AG08396 (cell line): ENCODE data around the gene GRIP1.

ENCODE experiments used
- DNase-seq: peaks from one replicate; pipeline ENCODE4 v3.0.0; 2012; ENCODE audit warnings: low spot score, mixed read lengths

GRIP1 gene

DNA sequence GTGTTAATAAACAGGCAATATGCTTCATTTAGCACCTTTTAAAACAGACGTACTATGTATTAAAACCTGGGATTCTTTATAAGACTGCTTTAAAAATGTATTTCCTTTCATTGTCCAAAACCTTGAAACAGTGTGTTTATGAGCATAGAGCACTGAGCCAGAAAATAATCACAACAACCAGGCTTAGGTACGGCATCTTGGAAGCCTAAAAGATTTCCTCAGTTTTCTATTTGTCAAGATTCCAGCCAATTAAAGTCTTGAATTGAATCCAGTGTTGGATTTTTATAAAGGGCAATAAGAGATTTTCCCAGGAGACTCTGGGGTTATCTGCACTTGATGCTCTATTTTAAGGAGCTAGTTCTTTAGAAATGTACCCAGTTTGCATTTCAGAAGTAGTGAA lies 80.3 kb downstream of the GRIP1 start:
- no peak for DNase-seq

DNA sequence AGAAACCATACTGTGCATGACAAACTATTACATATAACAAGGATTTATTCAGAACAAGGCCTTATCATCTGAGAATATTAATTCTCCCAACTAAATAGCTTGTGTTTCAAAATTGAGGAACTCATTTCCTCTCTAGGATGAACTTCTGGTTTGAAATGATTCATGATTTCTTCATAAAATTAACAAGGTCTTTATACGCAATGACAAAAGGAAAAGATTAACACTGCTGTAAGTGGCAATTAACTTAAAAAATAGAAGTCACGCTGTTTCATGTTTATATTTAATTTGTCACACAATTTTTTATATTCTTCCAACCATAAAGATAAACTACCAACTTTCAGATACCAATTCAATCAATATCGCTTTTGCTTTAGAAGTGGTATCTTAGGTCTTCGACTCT lies 80.8 kb downstream of the GRIP1 start:
- DNase-seq, result no peak

DNA sequence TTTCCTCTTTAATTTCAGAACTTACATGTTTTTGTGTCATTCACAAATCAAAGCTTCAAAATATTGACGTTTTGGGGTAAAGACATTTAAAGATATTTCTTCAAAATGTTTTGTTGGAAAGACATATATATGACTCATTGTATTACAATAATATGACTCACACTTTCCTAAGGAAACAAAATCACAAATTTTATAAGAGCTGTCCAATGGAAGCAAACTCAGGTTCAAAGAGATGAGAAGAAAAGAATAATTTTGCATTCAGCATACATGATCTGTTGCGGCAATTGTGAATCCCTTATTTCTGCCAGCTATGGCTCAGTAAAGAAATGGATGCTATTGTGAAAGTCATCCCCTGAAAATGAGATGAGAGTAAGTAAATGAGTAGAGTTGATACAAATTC lies 82.7 kb downstream of the GRIP1 start:
- no peak for DNase-seq

DNA sequence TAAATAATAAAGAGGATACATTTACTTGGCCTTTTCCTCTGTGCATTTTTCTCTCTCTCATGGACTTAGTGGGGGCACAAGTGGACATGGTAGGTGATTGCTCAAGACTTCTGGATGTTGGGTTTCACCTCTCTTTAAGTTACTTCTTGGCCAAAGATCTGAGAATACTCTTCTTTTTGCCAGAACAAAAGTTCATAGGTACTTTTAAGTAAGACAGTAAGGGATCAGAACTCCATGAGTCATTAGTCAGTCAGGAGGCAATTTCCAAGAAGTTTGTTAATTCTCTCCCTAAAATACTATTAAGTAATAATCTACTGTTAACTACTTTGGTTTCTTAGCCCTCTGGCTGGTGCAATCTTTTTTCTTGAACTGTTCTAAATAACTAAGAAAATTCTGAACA lies 84.2 kb downstream of the GRIP1 start:
- no peak for DNase-seq

DNA sequence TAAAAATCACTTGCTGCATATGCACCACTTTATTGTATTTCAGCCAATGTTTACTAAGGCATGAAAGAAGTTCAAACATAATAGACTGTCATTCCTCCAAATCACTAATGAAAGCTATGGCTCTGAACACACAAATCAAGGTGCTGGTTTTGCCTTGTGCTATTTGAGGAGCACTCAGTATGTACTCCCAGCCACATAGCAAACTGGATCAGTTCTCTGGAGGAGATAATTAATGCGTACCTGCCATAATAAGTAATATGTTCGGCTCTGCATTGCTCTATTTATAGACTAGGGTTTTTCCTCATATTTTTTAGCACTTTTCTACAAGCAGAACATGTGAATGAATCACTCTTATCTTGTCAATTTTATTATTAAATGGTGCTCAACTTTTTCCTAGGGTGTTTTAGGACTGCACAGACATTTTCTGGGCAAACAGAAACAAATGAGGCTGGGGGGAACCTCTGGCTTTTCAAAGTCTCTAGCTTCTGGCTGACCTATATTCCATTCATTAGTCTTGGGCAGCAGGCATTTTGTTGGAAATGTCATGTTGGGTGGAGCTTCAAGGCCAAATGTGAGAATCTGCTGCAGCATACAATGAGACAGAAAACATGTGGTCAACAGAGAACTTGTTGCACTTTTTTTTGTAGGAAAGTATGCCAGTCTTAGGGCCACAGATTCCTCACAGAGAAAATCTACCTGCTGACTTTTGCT lies 88.4 kb downstream of the GRIP1 start:
- DNase-seq, result no peak

DNA sequence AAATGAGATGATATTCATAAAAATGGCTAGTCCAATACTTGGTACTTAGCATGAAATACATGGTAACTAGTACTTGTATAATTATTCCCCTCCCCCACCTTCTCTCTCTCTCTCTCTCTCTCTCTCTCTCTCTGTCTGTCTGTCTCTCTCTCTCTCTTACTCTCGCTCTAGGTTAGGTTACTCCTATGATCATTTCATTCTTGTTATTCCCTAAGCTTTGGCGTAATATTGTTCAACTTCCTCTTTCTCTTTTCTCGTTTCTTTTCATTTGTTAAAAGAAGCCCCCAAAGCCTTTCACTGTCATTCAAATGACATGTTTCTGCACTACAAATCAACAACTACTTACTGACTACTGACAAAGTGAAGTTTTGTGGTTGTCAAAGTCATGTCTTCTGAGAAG lies 89.8 kb downstream of the GRIP1 start:
- no peak for DNase-seq

DNA sequence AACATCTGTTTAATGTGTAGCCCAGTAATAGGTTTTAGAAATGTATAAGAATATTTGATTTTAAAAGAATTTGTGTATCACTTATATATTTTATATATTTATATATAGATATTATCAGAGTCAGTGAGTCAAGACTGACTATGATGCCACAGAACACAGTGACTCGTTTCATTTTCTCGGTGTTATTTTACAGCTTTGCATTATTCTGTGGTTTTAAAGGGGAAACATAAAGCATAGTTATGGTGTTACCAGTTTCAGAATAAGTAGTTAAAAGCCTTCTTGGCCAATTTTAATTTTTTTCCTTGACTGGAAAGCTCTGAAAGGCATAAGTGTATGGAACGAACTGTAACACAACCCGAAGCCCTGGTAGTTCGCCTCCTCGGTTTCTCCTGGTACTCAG lies 91.0 kb downstream of the GRIP1 start:
- DNase-seq, result no peak

DNA sequence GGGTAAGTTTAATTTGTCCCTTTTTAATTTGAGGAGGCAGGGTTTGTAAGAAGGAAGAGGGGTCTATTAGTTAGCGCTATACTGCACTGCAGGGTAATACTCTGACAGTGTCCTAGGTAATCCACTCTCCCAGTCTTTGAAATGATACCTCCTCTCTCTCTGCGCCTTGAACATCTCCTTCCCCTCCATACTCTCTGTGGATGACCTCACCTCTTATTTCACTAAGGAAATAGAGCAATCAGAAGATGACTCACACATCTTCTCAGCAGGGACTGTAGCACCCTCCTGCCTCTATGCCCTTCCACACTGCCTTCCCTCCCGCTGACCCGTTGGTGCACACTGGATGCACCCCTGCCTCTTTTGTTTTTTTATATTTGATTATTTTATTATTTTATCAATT lies 94.2 kb downstream of the GRIP1 start:
- no peak for DNase-seq

DNA sequence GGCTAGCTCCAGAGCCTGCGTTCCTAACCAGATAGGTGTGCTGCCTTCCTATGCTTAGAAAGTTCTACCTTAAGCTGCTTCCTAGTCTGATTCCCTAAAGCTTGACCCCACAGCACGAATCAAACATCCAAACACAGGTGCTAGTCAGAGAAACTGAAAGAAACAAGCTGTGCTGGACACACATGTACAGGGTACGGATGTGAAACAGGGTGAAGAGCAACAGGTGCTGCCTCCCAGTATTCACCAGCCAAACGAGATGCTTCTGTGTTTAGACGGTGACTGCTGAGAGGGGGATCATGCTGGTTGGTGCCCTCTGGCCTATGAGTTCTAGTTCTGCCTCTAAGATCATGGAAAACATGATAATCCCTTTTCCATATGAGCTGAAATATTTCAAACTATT lies 105.3 kb downstream of the GRIP1 start:
- DNase-seq, result no peak

DNA sequence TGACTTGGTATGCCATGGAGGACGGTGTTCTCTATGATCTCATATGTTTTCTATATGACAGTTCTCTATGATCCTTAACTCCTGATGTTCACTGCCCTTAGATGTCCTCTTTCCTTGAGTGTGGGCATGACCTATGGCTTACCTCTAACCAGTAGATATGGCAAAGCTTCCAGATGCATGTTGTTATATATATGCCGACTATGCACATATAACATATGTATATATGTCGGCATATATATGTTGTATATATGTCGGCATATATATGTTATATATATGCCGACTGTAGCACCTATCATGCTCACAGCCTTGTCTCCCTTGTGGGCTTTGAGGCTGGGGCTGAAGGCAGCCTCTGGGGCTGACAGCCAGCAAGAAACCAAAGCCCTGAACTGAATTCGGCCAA lies 106.0 kb downstream of the GRIP1 start:
- DNase-seq, result no peak

DNA sequence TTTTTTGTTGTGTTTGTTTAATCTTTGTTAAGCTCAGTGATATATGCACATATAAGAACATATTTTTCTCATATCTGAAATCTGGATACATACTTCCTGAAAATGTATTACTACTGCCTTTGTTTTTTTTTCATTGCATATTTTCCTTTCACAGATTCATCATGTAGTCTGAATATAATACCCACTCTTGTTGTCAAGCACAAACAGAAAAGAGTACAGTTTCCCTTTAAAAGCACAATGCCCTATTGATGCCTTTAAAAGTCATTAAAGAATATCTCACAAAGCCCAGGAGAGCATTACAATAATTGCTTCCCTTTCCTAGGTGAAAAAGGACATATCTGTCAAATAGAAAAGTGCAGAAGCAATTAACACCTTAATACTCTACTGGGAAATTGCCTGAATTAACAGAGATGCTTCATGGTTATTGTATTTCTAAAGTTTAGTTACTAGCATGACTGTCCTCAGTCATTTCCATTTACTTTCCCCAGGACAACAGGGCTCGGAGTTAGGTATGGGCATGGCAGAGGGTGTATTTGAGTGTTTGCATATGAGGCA lies 107.4 kb downstream of the GRIP1 start:
- no peak for DNase-seq

DNA sequence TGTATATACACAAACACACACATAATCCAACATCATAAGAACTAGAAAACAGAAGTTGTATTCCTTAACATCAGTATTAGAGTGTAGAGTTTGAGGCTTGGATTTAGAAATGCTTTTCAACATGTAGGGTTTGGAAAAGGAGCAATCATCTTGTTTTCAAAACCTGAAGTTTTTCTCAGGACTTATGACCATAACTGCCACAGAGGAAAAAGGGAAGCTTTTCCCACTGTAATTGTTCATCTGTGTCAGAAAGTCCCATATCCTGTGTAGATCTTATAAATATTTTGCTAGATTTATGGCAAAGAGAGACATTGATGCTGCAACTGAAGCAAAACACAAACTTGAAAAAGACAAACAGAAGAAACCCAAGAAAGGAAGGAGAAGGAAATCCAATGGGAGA lies 115.7 kb downstream of the GRIP1 start:
- DNase-seq, result no peak

DNA sequence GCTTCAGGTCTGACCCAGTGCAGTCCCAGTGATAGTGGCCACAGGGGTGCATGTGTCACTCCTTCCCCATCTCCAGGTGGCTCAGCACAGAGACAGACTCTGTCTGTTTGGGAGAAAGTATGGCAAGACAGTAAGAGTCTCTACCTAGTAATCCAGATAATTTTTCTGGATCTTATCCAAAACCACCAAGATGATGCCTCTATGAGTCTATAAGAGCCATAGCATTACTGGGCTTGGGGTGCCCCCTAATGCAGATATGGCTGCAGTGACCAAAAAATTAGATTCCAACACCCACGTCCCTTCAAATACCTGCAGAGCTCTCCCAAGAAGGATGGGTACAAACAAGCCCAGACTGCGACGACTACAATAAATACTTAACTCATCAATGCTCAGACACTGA lies 123.8 kb downstream of the GRIP1 start:
- no peak for DNase-seq

DNA sequence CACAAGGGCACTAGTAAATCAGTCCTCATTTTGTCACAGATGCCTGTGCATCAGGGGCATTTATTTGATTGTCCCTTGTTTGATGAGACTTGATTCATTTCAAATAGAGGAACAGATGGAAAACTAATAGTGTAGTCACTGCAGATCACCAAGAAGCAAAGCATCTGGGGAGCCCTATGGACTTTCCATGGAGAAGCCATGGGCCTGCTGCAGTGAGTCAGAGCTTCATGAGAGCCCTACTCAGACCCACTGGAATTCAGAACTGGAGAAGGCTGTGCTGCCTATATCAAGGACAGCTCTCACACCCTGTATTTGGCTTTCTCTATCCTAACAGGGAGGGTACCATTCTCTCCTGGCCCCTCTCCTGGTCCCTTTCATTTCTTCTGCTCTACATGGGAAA lies 126.2 kb downstream of the GRIP1 start:
- no peak for DNase-seq

DNA sequence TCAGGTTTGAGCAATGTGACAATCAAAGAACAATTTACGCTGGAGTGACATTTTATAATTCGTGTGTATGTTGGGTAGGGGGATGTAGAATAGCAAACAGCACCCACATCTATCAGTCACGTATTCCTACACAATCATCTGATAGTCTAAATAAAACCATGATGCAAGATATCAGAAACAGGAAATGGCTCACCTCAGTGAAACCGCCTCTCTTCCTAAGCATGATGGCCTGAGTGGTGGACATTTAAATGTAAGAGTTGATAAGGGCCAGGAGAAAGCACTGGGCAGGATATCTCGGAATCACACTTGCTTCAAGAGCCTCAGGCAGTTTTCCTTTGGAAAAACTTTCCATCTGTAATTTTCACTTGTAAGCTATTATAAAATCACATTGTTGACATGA lies 128.2 kb downstream of the GRIP1 start:
- DNase-seq, result no peak

DNA sequence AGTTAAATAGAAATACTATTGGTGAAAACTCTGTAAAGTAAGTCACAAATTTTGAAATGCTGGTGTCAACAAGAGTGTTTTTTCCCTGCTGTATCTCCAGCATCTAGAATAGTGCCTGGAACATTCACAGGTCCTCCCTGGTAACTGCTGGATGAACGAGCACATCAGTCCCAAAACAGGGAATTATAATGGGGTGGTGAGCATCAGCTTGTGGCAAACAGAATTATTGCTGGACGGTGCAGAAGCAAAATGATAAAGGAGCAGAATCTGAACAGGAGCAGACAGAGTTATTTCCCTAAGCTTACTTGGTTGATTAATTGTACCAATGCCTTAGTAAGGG lies 129.9 kb downstream of the GRIP1 start:
- no peak for DNase-seq

DNA sequence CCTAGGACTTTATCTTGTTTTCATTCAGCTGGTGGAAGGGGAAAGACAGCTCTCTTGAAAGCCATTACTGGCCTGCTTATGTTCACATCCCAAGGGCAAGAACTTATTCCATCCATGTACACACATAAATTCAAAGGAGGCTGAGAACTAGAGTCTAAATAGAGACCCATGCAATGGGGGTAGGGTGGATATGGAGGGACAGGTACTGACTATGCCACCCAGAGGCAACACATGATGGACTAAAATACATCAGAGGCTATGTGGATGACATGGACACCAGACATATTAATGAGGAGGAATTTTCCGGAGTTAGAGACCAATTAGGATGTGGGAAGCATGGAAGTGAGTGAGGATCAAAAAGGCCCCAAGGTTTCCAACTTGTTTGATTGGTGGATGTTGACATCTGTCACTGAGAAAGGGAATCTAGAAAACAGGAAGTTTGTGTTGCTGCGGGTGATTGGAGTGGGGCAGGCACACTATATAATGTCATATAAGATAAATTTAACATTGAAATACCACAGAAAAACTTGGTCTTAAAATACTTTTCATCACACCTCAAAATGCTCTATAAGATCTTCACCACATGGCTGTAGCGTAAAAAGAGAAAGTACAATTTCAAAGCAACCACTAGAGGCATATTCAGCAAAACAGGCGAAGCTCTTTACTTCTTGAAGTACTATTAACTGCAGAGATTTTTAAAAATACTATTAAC lies 130.4 kb downstream of the GRIP1 start:
- DNase-seq, result no peak

DNA sequence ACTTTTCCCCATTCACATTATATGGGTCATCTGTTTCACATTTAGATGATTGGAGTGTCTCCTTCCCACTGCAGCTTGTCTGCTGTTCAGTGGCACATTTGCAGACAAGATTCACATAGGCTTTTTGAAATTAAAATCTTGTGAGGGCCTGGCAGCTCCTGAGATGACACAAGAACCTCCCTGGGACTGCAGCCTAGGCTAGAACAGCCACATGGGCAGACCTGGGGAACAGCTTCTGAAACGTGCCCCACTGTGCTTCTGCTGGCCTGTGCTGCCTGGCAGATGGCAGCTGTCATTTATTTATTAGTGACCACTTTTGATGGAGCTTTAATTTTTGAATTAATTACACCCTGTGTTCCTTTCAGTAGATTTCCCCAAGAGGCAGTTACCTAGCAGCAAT lies 137.4 kb downstream of the GRIP1 start:
- DNase-seq, result no peak

DNA sequence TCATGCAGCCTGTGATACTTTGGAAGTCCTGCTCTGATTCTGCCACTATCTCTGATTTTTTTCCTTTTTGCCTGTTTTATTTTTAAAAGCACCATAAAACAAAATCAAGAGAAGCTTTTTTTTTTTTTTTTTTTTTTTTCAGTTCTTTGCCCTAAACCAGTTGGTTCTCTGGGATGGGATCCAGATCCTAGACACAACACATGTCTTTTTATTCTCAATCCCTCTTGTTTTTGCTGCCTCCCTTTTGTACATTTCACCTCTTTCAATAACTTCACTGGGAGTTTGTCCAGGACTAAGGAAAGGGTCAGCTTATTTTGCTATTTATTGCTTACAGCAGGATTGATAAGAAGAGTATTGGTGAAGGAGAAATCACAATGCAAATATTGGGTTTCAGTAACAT lies 139.4 kb downstream of the GRIP1 start:
- DNase-seq, result no peak

DNA sequence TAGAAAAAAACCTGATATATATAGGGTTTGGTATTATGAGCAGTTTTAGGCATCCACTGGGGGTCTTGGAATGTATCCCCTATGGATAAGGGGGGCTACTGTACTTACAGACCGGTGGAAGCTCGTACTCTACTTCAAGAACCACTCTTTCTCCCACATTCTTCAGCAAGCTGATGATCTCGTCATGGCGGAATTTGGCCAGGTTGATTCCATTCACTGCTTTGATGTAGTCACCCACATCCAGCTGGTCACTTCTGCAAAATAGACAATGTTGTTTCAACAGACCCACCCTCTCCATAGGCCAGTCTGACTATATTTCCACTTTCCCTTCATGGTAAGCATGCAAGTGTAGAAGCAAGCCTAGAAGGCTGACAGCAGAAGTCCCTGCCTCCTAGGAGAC lies 139.9 kb downstream of the GRIP1 start:
- DNase-seq, result no peak

DNA sequence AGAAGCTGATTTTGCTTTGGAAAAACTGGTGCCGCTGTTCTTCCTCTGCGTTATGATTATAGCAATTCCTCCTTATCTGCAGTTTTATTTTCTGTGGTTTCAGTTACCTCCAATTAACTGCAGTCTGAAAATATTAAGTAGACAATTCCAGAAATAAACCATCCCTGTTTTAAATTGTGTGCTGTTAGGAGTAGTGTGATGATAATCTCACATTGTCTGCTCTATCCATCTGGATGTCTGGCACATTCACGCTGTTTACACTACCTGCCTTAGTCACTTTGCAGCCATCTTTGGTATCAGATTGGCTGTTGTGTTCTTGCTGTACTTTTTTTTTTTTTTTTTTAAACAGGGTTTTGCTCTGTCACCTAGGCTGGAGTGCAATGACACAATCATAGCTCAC lies 141.0 kb downstream of the GRIP1 start:
- no peak for DNase-seq

DNA sequence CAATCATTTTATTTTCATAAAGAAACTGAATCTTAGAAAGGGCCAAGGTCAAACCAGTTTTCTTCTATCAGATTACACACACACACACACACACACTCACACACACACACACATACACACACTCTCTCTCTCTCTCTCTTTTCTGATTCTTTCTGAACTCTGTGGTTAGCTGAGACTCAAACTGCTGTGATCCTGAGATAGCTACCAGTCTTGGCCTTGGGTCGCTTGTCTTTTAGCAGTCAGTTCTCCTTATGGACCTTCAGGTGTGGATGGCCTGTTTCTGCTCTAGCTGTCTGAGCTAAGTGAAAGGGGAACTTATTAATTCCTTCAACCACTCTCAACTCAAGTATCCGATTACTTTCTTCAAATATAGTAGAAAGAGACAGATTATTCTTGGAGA lies 145.1 kb downstream of the GRIP1 start:
- DNase-seq, result no peak

DNA sequence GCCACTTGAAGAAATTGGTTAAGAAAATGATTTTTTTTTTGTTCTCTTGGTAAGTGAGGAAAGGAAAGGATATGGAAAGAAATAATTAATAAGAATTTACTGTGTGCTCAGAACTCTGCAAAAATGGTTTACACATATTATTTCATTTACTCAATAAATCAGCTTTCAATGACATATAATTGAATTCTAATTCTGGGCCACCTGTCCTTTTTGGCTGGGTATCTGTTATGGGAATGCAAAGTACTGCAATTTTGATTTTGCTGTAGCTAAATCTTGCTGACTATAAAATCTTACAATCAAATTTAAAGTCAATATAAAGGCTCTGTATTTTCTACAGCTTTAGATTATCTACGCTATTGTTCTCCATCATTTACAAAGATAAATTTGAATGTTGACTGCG lies 147.1 kb downstream of the GRIP1 start:
- DNase-seq, result no peak

DNA sequence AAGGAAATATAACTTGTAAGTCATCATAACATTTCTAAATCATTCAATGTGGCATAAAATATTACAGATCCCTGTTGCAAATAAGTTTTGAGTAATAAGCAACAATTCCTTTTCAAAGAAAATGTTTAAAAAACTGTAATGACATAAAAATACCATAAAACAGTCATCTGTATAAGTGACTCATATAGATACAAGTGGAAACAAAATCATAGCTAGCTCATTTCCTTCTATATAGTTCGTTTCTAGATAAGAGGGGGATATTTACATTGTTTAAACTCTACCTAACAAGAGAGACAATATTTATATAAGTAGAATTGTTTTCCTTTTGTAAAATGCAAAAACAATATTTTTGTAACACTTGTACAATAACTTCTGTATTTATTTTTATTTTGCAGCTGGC lies 148.9 kb downstream of the GRIP1 start:
- no peak for DNase-seq
